Esophagus muscularis mucosa (tissue), 4 donors: Measurements from ENCODE around the gene PFN3. TPM values are rescaled to one million over a fixed set of nuclear protein-coding genes. Genes with fewer than 3 reads are reported as not detected.

Source experiments
- DNase-seq: peaks from one replicate; pipeline ENCODE4 v3.0.0-alpha.2; 2017; ENCODE audit errors: extremely low spot score
- H3K27ac ChIP-seq, 4 donors: fragments of 200-600 bp; sonication (generic); replicated peaks in 1 of 4; 1 replicate in 3 of 4; 2 replicates in 1 of 4; pipeline ENCODE4 v1.5.1; 2016 to 2019; ENCODE audit warnings: mild to moderate bottlenecking in 1 of 4
- H3K27me3 ChIP-seq, 4 donors: fragments of 200-600 bp; sonication (generic); one replicate each; pipeline versions ENCODE4 v1.5.1 to v1.6.0; 2016 to 2019
- H3K36me3 ChIP-seq, 4 donors: fragments of 200-600 bp; sonication (generic); one replicate each; pipeline ENCODE4 v1.5.1; 2016 to 2019
- H3K4me1 ChIP-seq, 4 donors: fragments of 200-600 bp; sonication (generic); one replicate each; pipeline ENCODE4 v1.5.1; 2016 to 2019
- H3K4me3 ChIP-seq, 4 donors: fragments of 200-600 bp; sonication (generic); 1 replicate in 2 of 4; 2 replicates in 2 of 4; pipeline ENCODE4 v1.5.1; 2016 to 2019; ENCODE audit warnings: mild to moderate bottlenecking in 4 of 4, moderate library complexity in 1 of 4
- H3K9me3 ChIP-seq, 4 donors: fragments of 200-600 bp; sonication (generic); 1 replicate in 3 of 4; 2 replicates in 1 of 4; pipeline ENCODE4 v1.5.1; 2016 to 2019
- EP300 ChIP-seq: sonication (generic); formaldehyde crosslinking; IDR thresholded peaks from one replicate; pipeline ENCODE4 v1.6.1; 2017; ENCODE audit warnings: antibody characterized with exemption
- POLR2A ChIP-seq: fragments of 450-650 bp; IDR thresholded peaks from one replicate; pipeline ENCODE4 v1.6.1; 2017; ENCODE audit warnings: antibody characterized with exemption, moderate library complexity, mild to moderate bottlenecking, low read depth
- POLR2AphosphoS5 ChIP-seq, 2 donors: sonication (generic); formaldehyde crosslinking; IDR thresholded peaks; one replicate each; pipeline ENCODE4 v1.6.1; 2017; ENCODE audit warnings: antibody characterized with exemption in 2 of 2
- WGBS: methylation state at CpG from one replicate; pipeline ENCODE4 v1.1.5; 2018; 5-methylcytosine and 5-hydroxymethylcytosine counted together
- intact Hi-C: fragments of 100-400 bp; cut with DNase I; formaldehyde crosslinking; loops from one replicate; pipeline ENCODE4 v1.15.1; 2023
- total RNA-seq, 4 donors: library from RNA; depleted of rRNA; stranded (reverse); fragments of >200 nt; gene quantifications; one replicate each; pipeline versions ENCODE4 v1.1.0 to v1.2.1, GENCODE V29; 2016
- TF ChIP-seq, protein P1 (sequence below), 3 experiments: fragments of 200-600 bp in 2 of 3; fragments of 450-650 bp in 1 of 3; sonication (generic) in 2 of 3; IDR thresholded peaks; one replicate each; pipeline ENCODE4 v1.5.1; 2017 to 2019; ENCODE audit warnings: antibody characterized with exemption in 3 of 3, mild to moderate bottlenecking in 2 of 3, moderate library complexity in 1 of 3

The PFN3 gene
- total RNA-seq, 4 donors from 2014 or later, result not detected

- intact Hi-C loops, result no loop called here
- no peak for TF ChIP-seq POLR2A
- no peak for TF ChIP-seq POLR2AphosphoS5 (IDR thresholded peaks at IDR 0.05)
- TF ChIP-seq, protein P1, sequence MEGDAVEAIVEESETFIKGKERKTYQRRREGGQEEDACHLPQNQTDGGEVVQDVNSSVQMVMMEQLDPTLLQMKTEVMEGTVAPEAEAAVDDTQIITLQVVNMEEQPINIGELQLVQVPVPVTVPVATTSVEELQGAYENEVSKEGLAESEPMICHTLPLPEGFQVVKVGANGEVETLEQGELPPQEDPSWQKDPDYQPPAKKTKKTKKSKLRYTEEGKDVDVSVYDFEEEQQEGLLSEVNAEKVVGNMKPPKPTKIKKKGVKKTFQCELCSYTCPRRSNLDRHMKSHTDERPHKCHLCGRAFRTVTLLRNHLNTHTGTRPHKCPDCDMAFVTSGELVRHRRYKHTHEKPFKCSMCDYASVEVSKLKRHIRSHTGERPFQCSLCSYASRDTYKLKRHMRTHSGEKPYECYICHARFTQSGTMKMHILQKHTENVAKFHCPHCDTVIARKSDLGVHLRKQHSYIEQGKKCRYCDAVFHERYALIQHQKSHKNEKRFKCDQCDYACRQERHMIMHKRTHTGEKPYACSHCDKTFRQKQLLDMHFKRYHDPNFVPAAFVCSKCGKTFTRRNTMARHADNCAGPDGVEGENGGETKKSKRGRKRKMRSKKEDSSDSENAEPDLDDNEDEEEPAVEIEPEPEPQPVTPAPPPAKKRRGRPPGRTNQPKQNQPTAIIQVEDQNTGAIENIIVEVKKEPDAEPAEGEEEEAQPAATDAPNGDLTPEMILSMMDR (IDR thresholded peaks at IDR 0.05), result no peak
- no peak for TF ChIP-seq EP300
- peaks cover 12 to 25% (median 18%) of the 10 kb centered on the region in 4 donors for H3K4me1 ChIP-seq
- H3K27ac ChIP-seq, result no peak overlapping the region
- H3K4me3 ChIP-seq, result no peak overlapping the region
- H3K9me3 ChIP-seq, result no peaks in the 10 kb centered on the region
- no peaks in the 10 kb centered on the region for H3K27me3 ChIP-seq
- no peak for DNase-seq
- 12% methylated on average over 1 of the region's 1 CpG for WGBS
- H3K36me3 ChIP-seq, result no peaks in the 10 kb centered on the region
Measured at GRCh38 chr5:177355868-177356168, 44.6 kb downstream of the PFN3 start.

DNA sequence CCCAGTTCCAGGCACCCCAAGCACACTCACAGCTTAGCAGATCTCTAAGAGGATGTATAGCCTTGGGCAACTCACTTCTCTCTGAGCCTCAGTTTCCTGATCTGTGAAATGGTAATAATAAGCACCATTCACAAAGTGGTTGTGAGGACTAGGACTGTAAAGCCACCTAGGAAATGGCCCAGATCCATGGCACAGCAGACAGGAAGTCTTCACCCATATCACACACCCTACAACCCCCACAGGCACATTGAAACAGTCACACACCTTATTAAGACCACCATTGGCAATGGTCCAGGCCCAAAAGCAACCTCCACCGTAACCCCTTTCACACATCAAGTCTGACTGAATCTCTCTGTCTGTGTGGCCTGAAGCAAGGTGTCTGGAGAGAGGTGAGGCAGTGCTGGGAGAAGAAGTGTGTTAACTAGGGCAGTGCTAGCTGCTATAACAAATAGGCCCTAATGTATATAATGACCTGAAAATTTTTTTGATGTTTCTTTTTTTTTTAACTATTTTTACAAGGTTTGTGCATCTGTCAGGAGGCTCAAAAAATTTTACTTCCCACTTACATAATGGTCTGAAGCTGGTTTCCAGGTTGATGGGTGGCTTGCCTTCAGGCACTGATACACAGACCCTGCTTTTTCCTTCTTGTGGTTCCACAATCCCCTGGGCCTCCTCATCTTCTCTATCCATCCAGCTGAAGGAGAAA lies 45.1 kb downstream of the PFN3 start:
- Histone ChIP-seq H3K27me3 (no peaks in the 10 kb centered on the region), H3K27ac (no peak overlapping the region), H3K4me3 (no peak overlapping the region), H3K36me3 (peaks cover 0 to under 1% (median 0%) of the 10 kb centered on the region in 4 donors), H3K4me1 (peaks cover 17 to 30% (median 23%) of the 10 kb centered on the region in 4 donors), H3K9me3 (no peaks in the 10 kb centered on the region)
- TF ChIP-seq POLR2AphosphoS5 (IDR thresholded peaks at IDR 0.05), result no peak
- TF ChIP-seq, protein P1 (IDR thresholded peaks at IDR 0.05), result no peak
- no peak for TF ChIP-seq POLR2A
- DNase-seq, result no peak
- intact Hi-C loops, result no loop called here
- 79% methylated on average over 1 of the region's 1 CpG for WGBS

DNA sequence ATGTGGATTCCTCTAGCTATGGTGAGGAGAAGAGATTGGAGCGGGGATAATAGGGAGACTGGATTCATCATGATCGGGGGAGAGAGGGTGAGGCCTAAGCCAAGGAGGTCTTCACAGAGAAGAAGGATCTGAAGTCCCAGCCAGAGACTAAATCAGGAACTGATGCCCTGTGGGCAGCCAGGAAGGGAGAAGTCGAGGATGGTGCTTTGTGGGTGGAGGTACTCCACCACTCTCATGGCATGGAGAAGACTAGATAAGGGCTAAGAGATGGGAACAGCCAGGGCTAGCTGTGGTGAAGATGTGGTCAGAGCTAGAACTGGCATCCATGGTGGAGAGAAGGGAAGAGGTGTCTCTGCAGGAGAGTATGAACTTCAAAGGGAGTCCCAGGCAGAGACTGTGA lies 45.8 kb downstream of the PFN3 start:
- DNase-seq, result no peak
- Histone ChIP-seq H3K36me3 (peaks cover 0 to 7% (median 3%) of the 10 kb centered on the region in 4 donors), H3K4me1 (peaks cover 23 to 36% (median 29%) of the 10 kb centered on the region in 4 donors), H3K9me3 (no peaks in the 10 kb centered on the region), H3K4me3 (no peak overlapping the region), H3K27me3 (no peaks in the 10 kb centered on the region), H3K27ac (no peak overlapping the region)
- WGBS, result 63% methylated on average over 3 of the region's 3 CpGs
- TF ChIP-seq POLR2A (no peak), EP300 (no peak), POLR2AphosphoS5 (IDR thresholded peaks at IDR 0.05) (no peak)
- TF ChIP-seq, protein P1 (IDR thresholded peaks at IDR 0.05), result no peak
- intact Hi-C loops, result loop anchor here (5.0 kb wide), 1 partner anchor 37 kb away; no protein-coding TSS in a partner anchor

- DNase-seq, result no peak
- Histone ChIP-seq H3K4me1 (peaks cover 27 to 41% (median 33%) of the 10 kb centered on the region in 4 donors), H3K4me3 (no peak overlapping the region), H3K27me3 (no peaks in the 10 kb centered on the region), H3K36me3 (peaks cover 0 to 11% (median 5%) of the 10 kb centered on the region in 4 donors), H3K27ac (no peak overlapping the region), H3K9me3 (no peaks in the 10 kb centered on the region)
- WGBS, result 96% methylated on average over 3 of the region's 3 CpGs
- intact Hi-C loops, result loop anchor here (5.0 kb wide), 1 partner anchor 37 kb away; no protein-coding TSS in a partner anchor
- TF ChIP-seq EP300 (no peak), POLR2A (no peak), POLR2AphosphoS5 (IDR thresholded peaks at IDR 0.05) (no peak)
- TF ChIP-seq, protein P1 (IDR thresholded peaks at IDR 0.05), result no peak
Measured at GRCh38 chr5:177354256-177354655, 46.2 kb downstream of the PFN3 start.
